ENCODE measurements around the gene SEPTIN2. TPM values are rescaled to one million over a fixed set of nuclear protein-coding genes. Genes with fewer than 3 reads are reported as not detected.

The SEPTIN2 gene
- total RNA-seq, 2 donors from 2014 or later = 143 to 193 TPM

DNA sequence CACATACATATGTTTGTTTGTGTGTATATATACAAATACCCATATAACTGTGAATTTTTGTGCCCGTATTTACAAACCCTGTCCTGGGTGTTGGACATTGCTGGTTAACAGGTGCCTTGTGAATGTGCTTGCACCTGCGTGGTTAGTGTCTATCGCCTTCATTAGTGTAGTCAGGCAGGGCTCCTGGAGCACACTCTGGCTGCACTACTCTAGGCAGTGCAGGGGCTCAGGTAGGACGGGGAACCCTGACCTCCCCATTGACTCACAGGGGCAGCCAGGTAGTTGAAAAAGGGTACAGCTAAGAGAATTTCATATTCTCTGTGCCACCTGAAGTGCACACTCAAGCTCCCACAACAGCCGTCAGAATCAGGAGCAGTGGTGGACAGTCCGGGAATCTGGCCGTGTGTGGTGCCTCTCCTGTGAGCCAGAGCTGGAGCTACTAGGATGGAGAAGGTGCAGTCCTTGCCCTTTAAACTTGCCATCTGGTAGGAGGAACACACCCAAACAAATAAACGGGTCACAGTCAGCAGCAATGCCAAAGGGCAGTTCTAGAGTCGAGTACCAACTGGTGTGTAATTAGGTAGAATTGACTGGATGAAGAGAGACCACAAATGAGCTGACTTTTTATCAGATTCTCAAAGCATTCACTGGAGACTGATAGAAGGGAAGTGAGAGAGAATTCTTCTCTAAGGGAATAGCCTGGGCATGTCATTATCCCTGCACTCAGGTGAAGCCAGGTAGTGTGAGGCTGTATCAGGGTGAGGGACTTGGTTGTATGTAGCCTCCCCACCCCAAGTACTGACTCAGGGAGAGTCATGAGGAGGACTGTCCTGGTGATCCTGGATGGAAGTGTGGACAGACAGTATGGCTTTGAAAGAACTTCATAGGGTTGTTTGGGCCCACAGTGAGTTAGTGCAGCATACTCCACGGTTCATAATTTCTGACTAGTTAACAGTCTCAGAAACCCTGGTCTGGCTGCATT lies 84.5 kb downstream of the SEPTIN2 start:
- Histone ChIP-seq H3K9me3 (no peaks in the 10 kb centered on the region), H3K27me3 (no peaks in the 10 kb centered on the region), H3K36me3 (no peaks in the 10 kb centered on the region), H3K27ac (no peak overlapping the region), H3K4me3 (no peak overlapping the region), H3K4me1 (no peaks in the 10 kb centered on the region)
- no peak for DNase-seq (ENCODE audit: low spot score)
- TF ChIP-seq, protein P1, sequence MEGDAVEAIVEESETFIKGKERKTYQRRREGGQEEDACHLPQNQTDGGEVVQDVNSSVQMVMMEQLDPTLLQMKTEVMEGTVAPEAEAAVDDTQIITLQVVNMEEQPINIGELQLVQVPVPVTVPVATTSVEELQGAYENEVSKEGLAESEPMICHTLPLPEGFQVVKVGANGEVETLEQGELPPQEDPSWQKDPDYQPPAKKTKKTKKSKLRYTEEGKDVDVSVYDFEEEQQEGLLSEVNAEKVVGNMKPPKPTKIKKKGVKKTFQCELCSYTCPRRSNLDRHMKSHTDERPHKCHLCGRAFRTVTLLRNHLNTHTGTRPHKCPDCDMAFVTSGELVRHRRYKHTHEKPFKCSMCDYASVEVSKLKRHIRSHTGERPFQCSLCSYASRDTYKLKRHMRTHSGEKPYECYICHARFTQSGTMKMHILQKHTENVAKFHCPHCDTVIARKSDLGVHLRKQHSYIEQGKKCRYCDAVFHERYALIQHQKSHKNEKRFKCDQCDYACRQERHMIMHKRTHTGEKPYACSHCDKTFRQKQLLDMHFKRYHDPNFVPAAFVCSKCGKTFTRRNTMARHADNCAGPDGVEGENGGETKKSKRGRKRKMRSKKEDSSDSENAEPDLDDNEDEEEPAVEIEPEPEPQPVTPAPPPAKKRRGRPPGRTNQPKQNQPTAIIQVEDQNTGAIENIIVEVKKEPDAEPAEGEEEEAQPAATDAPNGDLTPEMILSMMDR (IDR thresholded peaks at IDR 0.05) = no peak

Other genes starting within 250 kb of the SEPTIN2 start
- gene MTERF4, start 213.6 kb upstream of the SEPTIN2 start, total RNA-seq = 10 to 100 TPM; 20.6 to 25.3 TPM
- gene PASK, start 166.5 kb upstream of the SEPTIN2 start, total RNA-seq = 1 to 10 TPM in 1 of 2 donors, under 1 TPM in 1; 0.98 to 1.1 TPM
- 10 to 100 TPM; 57.5 to 61.4 TPM for gene PPP1R7, start 165.5 kb upstream of the SEPTIN2 start, total RNA-seq
- 1 to 10 TPM; 1.1 to 1.3 TPM for gene ANO7, start 127.2 kb upstream of the SEPTIN2 start, total RNA-seq
- 100 to 1,000 TPM; 274 to 287 TPM for gene HDLBP, start 253 bp upstream of the SEPTIN2 start, total RNA-seq
- 10 to 100 TPM; 11.1 to 21.5 TPM for gene FARP2, start 40.4 kb downstream of the SEPTIN2 start, total RNA-seq
- 100 to 1,000 TPM in 1 of 2 donors, 10 to 100 TPM in 1; 94.5 to 173 TPM for gene STK25, start 192.7 kb downstream of the SEPTIN2 start, total RNA-seq
- gene BOK, start 242.8 kb downstream of the SEPTIN2 start, total RNA-seq = 10 to 100 TPM; 11.2 to 25.7 TPM

Measured in right atrium auricular region (tissue), 2 donors.